Retinal pigment epithelial cell (primary cell): Measurements from ENCODE around the gene CHP2.

Experiments
- DNase-seq: peaks from one replicate; pipeline ENCODE4 v3.0.0-alpha.2; 2010; ENCODE audit warnings: low read depth
- H3K4me3 ChIP-seq: 2 replicates; pipeline ENCODE4 v1.5.1; 2011; ENCODE audit warnings: mild to moderate bottlenecking, low read length, control low read depth, moderate library complexity
- TF ChIP-seq, protein P1 (sequence below): conservative IDR thresholded peaks from 2 replicates; pipeline ENCODE4 v1.5.1; 2011; ENCODE audit warnings: low read depth, low read length, control low read depth, inconsistent platforms

Gene CHP2

DNA sequence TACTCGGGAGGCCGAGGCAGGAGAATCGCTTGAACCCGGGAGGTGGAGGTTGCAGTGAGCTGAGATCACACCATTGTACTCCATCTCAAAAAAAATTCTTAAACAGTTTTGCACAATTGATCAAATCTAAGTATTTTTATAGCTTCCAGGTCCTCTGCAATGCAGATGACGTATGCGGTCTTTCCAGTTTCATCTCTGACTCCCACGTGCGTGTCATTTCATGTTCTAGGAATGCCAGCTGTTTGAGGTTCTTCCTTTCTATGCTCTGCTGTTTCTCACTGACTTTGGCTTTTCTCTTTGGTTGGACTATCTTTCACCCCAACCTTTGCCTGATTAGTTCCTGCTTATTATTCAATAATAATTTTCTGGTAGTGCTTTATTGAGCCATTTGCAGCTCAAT lies 16.2 kb downstream of the CHP2 start:
- no peak overlapping the region for H3K4me3 ChIP-seq
- TF ChIP-seq, protein P1, sequence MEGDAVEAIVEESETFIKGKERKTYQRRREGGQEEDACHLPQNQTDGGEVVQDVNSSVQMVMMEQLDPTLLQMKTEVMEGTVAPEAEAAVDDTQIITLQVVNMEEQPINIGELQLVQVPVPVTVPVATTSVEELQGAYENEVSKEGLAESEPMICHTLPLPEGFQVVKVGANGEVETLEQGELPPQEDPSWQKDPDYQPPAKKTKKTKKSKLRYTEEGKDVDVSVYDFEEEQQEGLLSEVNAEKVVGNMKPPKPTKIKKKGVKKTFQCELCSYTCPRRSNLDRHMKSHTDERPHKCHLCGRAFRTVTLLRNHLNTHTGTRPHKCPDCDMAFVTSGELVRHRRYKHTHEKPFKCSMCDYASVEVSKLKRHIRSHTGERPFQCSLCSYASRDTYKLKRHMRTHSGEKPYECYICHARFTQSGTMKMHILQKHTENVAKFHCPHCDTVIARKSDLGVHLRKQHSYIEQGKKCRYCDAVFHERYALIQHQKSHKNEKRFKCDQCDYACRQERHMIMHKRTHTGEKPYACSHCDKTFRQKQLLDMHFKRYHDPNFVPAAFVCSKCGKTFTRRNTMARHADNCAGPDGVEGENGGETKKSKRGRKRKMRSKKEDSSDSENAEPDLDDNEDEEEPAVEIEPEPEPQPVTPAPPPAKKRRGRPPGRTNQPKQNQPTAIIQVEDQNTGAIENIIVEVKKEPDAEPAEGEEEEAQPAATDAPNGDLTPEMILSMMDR, result no peak
- no peak for DNase-seq

GRCh38 chr16:23771642-23772041 lies 16.8 kb downstream of the CHP2 start:
- no peak overlapping the region for H3K4me3 ChIP-seq
- DNase-seq, result no peak
- TF ChIP-seq, protein P1, result no peak

- DNase-seq, result no peak
- no peak overlapping the region for H3K4me3 ChIP-seq
- TF ChIP-seq, protein P1, result no peak
Measured at GRCh38 chr16:23773339-23773738, 18.5 kb downstream of the CHP2 start.

- no peak overlapping the region for H3K4me3 ChIP-seq
- no peak for DNase-seq
- TF ChIP-seq, protein P1, result no peak
Measured at GRCh38 chr16:23781176-23781575, 26.4 kb downstream of the CHP2 start.

DNA sequence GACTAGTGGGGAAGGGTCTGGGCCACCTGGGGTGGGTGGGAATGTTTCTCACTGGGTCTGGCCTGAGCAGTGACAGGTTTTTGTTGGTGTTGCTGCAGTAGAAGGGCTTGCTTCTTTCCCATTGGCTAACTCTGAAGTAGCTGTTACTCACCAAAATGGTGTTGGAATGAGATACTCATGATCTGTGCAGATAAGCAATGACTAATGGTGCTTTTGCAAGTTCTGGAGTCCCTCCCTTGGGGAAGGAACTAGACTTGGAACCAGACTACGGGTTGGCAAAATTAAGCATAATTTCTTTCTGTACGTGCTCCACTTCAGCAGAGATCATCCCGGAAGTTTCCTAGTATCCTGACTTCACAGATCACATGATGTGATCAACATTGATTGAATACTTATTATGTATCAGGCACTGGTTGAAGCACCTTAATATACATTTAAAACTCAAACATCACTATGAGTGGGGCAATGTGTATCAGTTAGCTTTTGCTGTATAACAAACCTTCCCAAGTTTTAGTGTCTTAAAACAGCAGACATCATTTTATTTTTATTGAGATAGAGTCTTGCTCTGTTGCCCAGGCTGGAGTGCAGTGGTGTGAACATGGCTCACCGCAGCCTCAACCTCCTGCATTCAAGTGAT lies 30.1 kb downstream of the CHP2 start:
- no peak overlapping the region for H3K4me3 ChIP-seq
- no peak for DNase-seq
- TF ChIP-seq, protein P1, result no peak

- DNase-seq, result no peak
- H3K4me3 ChIP-seq, result no peak overlapping the region
- TF ChIP-seq, protein P1, result no peak
Measured at GRCh38 chr16:23785842-23786241, 31.0 kb downstream of the CHP2 start.

DNA sequence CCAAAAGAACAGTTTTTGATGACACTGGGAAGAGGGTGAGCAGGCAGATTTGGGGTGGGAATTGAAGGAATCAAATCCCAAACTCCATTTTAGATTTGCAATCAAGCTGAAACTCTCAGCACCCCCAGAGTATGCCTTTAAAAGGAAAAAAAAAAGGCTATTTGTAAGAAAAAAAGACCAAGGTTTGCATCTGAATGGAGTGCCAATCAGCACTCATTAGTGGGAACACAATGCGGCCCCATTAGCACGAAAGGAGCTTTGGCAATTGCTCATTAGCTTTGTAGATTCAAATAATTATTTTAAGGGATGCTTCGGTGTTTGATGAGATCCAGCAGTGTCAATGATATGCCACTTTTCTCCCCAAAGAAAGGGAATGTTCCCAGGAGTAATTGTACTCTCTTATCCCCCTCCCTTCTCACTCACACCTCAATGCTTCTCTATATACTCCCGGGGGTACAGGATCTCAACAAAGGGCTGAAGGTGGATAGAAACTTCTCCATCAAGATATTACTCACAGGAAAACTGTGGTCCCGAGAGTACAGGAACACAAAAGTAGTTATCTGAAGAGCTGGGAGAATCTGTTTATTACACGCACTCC lies 32.2 kb downstream of the CHP2 start:
- TF ChIP-seq, protein P1, result no peak
- H3K4me3 ChIP-seq, result no peak overlapping the region
- DNase-seq, result no peak
